Measurements from ENCODE around the gene POMGNT2.

POMGNT2 gene

GRCh38 chr3:43102773-43103480 lies 3.0 kb downstream of the POMGNT2 start:
- DNase-seq (ENCODE audit: low read depth in 2 of 2): no peak

- DNase-seq (ENCODE audit: low read depth in 2 of 2): no peak
Observed at GRCh38 chr3:43098761-43099160, 7.1 kb downstream of the POMGNT2 start.

GRCh38 chr3:43097400-43098080 lies 8.3 kb downstream of the POMGNT2 start:
- no peak for DNase-seq (ENCODE audit: low read depth in 2 of 2)

- DNase-seq (ENCODE audit: low read depth in 2 of 2): no peak
Observed at GRCh38 chr3:43096761-43097160, 9.1 kb downstream of the POMGNT2 start.

GRCh38 chr3:43095370-43095769 lies 10.5 kb downstream of the POMGNT2 start:
- DNase-seq (ENCODE audit: low read depth in 2 of 2): no peak

GRCh38 chr3:43094851-43095250 lies 11.0 kb downstream of the POMGNT2 start:
- no peak for DNase-seq (ENCODE audit: low read depth in 2 of 2)

- no peak for DNase-seq (ENCODE audit: low read depth in 2 of 2)
Observed at GRCh38 chr3:43094381-43094780, 11.5 kb downstream of the POMGNT2 start.

- DNase-seq (ENCODE audit: low read depth in 2 of 2): no peak
Observed at GRCh38 chr3:43093974-43094373, 11.9 kb downstream of the POMGNT2 start.

- no peak for DNase-seq (ENCODE audit: low read depth in 2 of 2)
Observed at GRCh38 chr3:43093006-43093405, 12.9 kb downstream of the POMGNT2 start.

- no peak for DNase-seq (ENCODE audit: low read depth in 2 of 2)
Observed at GRCh38 chr3:43091481-43091880, 14.4 kb downstream of the POMGNT2 start.

- DNase-seq (ENCODE audit: low read depth in 2 of 2): no peak
Observed at GRCh38 chr3:43090238-43090637, 15.6 kb downstream of the POMGNT2 start.

GRCh38 chr3:43089081-43089480 lies 16.8 kb downstream of the POMGNT2 start:
- no peak for DNase-seq (ENCODE audit: low read depth in 2 of 2)

GRCh38 chr3:43087249-43087776 lies 18.6 kb downstream of the POMGNT2 start:
- DNase-seq (ENCODE audit: low read depth in 2 of 2): no peak

GRCh38 chr3:43086460-43087165 lies 19.3 kb downstream of the POMGNT2 start:
- no peak for DNase-seq (ENCODE audit: low read depth in 2 of 2)

- no peak for DNase-seq (ENCODE audit: low read depth in 2 of 2)
Observed at GRCh38 chr3:43082457-43082856, 23.4 kb downstream of the POMGNT2 start.

- DNase-seq (ENCODE audit: low read depth in 2 of 2): no peak
Observed at GRCh38 chr3:43081796-43082195, 24.1 kb downstream of the POMGNT2 start.

GRCh38 chr3:43080726-43081568 lies 24.9 kb downstream of the POMGNT2 start:
- no peak for DNase-seq (ENCODE audit: low read depth in 2 of 2)

GRCh38 chr3:43079536-43080332 lies 26.1 kb downstream of the POMGNT2 start:
- DNase-seq (ENCODE audit: low read depth in 2 of 2): no peak

- DNase-seq (ENCODE audit: low read depth in 2 of 2): no peak
Observed at GRCh38 chr3:43077707-43078106, 28.2 kb downstream of the POMGNT2 start.

GRCh38 chr3:43077261-43077660 lies 28.6 kb downstream of the POMGNT2 start:
- no peak for DNase-seq (ENCODE audit: low read depth in 2 of 2)

- no peak for DNase-seq (ENCODE audit: low read depth in 2 of 2)
Observed at GRCh38 chr3:43076857-43077256, 29.0 kb downstream of the POMGNT2 start.

Measured in stimulated activated CD4-positive, alpha-beta T cell treated with anti-CD3 and anti-CD28 coated beads, Interleukin-1b, Interleukin-23, amount 100 ng/mL, for 4 hours (primary cell).